ENCODE measurements around the gene METTL15. TPM values are rescaled to one million over a fixed set of nuclear protein-coding genes. Genes with fewer than 3 reads are reported as not detected.

METTL15 gene
- total and polyA plus RNA-seq, 2 experiments from 2014 or later: 9.0 to 19.8 TPM

DNA sequence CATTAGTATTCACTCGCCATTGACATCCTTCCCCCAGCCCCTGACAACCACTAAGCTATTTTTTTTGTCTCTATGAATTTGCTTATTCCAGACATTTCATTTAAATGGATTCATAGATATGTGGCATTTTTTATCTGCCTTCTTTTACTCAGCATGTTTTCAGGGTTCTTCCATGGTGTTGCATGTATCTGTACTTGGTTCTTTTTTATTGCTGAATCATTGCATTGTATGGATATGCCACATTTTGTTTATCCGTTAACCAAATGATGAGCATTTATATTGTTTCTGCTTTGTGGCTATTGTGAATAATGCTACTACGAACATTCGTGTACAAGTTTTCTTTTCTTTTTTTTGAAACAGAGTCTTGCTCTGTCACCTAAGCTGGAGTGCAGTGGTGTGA lies 5.9 kb downstream of the METTL15 start:
- H3K79me2 ChIP-seq (replicated peaks; ENCODE audit: insufficient read depth): peaks cover 31% of the 10 kb centered on the region

More for the DNA sequence above, 5.9 kb downstream of the METTL15 start:
- Histone ChIP-seq H3F3A (replicated peaks; ENCODE audit: low read depth) (no peaks in the 10 kb centered on the region), H2AFZ (no peak overlapping the region), H3K4me3 (no peak overlapping the region), H3K27me3 (ENCODE audit: insufficient read depth) (no peaks in the 10 kb centered on the region), H3K27ac (ENCODE audit: low read depth) (no peak overlapping the region), H4K20me1 (replicated peaks; ENCODE audit: insufficient read depth) (no peaks in the 10 kb centered on the region), H3K9me2 (ENCODE audit: insufficient read depth) (no peaks in the 10 kb centered on the region), H3K36me3 (ENCODE audit: insufficient read depth) (no peaks in the 10 kb centered on the region), H3K4me1 (ENCODE audit: insufficient read depth) (no peaks in the 10 kb centered on the region), H3K4me2 (no peak overlapping the region)
- Mint-ChIP-seq H3K36me3 (ENCODE audit: low read depth) (peaks cover 3% of the 10 kb centered on the region; the same call in 1 of the 3 replicates), H3K4me3 (no peak overlapping the region), H3K27me3 (ENCODE audit: insufficient read depth, low read depth, poor library complexity) (peaks cover 7% of the 10 kb centered on the region), H3K27ac (peak overlapping the region; percentile 75; the same call in 1 of the 2 replicates), H3K9me3 (no peaks in the 10 kb centered on the region), H3K4me1 (peaks cover 14% of the 10 kb centered on the region)
- DNase-seq (ENCODE audit: low spot score): no peak
- TF ChIP-seq, protein P1, sequence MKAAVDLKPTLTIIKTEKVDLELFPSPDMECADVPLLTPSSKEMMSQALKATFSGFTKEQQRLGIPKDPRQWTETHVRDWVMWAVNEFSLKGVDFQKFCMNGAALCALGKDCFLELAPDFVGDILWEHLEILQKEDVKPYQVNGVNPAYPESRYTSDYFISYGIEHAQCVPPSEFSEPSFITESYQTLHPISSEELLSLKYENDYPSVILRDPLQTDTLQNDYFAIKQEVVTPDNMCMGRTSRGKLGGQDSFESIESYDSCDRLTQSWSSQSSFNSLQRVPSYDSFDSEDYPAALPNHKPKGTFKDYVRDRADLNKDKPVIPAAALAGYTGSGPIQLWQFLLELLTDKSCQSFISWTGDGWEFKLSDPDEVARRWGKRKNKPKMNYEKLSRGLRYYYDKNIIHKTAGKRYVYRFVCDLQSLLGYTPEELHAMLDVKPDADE (IDR thresholded peaks at IDR 0.05): no peak
- TF ChIP-seq NANOG (IDR thresholded peaks at IDR 0.05; ENCODE audit: borderline replicate concordance) (no peak), STAT1 (IDR thresholded peaks at IDR 0.05; ENCODE audit: unreplicated experiment) (no peak), ZNF114 (CRISPR knock-in tag; IDR thresholded peaks at IDR 0.05) (no peak), JUNB (IDR thresholded peaks at IDR 0.05; ENCODE audit: unreplicated experiment) (no peak), POLR2AphosphoS5 (IDR thresholded peaks at IDR 0.05; ENCODE audit: low read depth) (no peak), CREB1 (CRISPR knock-in tag; IDR thresholded peaks at IDR 0.05; ENCODE audit: low read depth) (no peak), ZNF331 (CRISPR knock-in tag; IDR thresholded peaks at IDR 0.05; ENCODE audit: low read depth) (no peak), EZH2 (IDR thresholded peaks at IDR 0.05; ENCODE audit: low read depth, unreplicated experiment) (no peak), EZH2phosphoT487 (IDR thresholded peaks at IDR 0.05; ENCODE audit: unreplicated experiment) (no peak)
- TF ChIP-seq, protein P2, sequence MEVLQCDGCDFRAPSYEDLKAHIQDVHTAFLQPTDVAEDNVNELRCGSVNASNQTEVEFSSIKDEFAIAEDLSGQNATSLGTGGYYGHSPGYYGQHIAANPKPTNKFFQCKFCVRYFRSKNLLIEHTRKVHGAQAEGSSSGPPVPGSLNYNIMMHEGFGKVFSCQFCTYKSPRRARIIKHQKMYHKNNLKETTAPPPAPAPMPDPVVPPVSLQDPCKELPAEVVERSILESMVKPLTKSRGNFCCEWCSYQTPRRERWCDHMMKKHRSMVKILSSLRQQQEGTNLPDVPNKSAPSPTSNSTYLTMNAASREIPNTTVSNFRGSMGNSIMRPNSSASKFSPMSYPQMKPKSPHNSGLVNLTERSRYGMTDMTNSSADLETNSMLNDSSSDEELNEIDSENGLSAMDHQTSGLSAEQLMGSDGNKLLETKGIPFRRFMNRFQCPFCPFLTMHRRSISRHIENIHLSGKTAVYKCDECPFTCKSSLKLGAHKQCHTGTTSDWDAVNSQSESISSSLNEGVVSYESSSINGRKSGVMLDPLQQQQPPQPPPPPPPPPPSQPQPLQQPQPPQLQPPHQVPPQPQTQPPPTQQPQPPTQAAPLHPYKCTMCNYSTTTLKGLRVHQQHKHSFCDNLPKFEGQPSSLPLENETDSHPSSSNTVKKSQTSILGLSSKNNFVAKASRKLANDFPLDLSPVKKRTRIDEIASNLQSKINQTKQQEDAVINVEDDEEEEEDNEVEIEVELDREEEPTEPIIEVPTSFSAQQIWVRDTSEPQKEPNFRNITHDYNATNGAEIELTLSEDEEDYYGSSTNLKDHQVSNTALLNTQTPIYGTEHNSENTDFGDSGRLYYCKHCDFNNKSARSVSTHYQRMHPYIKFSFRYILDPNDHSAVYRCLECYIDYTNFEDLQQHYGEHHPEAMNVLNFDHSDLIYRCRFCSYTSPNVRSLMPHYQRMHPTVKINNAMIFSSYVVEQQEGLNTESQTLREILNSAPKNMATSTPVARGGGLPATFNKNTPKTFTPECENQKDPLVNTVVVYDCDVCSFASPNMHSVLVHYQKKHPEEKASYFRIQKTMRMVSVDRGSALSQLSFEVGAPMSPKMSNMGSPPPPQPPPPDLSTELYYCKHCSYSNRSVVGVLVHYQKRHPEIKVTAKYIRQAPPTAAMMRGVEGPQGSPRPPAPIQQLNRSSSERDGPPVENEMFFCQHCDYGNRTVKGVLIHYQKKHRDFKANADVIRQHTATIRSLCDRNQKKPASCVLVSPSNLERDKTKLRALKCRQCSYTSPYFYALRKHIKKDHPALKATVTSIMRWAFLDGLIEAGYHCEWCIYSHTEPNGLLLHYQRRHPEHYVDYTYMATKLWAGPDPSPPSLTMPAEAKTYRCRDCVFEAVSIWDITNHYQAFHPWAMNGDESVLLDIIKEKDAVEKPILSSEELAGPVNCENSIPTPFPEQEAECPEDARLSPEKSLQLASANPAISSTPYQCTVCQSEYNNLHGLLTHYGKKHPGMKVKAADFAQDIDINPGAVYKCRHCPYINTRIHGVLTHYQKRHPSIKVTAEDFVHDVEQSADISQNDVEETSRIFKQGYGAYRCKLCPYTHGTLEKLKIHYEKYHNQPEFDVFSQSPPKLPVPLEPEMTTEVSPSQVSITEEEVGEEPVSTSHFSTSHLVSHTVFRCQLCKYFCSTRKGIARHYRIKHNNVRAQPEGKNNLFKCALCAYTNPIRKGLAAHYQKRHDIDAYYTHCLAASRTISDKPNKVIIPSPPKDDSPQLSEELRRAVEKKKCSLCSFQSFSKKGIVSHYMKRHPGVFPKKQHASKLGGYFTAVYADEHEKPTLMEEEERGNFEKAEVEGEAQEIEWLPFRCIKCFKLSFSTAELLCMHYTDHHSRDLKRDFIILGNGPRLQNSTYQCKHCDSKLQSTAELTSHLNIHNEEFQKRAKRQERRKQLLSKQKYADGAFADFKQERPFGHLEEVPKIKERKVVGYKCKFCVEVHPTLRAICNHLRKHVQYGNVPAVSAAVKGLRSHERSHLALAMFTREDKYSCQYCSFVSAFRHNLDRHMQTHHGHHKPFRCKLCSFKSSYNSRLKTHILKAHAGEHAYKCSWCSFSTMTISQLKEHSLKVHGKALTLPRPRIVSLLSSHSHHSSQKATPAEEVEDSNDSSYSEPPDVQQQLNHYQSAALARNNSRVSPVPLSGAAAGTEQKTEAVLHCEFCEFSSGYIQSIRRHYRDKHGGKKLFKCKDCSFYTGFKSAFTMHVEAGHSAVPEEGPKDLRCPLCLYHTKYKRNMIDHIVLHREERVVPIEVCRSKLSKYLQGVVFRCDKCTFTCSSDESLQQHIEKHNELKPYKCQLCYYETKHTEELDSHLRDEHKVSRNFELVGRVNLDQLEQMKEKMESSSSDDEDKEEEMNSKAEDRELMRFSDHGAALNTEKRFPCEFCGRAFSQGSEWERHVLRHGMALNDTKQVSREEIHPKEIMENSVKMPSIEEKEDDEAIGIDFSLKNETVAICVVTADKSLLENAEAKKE (CRISPR knock-in tag; IDR thresholded peaks at IDR 0.05): no peak
- TF ChIP-seq, protein P3, sequence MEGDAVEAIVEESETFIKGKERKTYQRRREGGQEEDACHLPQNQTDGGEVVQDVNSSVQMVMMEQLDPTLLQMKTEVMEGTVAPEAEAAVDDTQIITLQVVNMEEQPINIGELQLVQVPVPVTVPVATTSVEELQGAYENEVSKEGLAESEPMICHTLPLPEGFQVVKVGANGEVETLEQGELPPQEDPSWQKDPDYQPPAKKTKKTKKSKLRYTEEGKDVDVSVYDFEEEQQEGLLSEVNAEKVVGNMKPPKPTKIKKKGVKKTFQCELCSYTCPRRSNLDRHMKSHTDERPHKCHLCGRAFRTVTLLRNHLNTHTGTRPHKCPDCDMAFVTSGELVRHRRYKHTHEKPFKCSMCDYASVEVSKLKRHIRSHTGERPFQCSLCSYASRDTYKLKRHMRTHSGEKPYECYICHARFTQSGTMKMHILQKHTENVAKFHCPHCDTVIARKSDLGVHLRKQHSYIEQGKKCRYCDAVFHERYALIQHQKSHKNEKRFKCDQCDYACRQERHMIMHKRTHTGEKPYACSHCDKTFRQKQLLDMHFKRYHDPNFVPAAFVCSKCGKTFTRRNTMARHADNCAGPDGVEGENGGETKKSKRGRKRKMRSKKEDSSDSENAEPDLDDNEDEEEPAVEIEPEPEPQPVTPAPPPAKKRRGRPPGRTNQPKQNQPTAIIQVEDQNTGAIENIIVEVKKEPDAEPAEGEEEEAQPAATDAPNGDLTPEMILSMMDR (conservative IDR thresholded peaks at IDR 0.05; ENCODE audit: low read depth in 2 of 2): no peak
- TF ChIP-seq, protein P4, sequence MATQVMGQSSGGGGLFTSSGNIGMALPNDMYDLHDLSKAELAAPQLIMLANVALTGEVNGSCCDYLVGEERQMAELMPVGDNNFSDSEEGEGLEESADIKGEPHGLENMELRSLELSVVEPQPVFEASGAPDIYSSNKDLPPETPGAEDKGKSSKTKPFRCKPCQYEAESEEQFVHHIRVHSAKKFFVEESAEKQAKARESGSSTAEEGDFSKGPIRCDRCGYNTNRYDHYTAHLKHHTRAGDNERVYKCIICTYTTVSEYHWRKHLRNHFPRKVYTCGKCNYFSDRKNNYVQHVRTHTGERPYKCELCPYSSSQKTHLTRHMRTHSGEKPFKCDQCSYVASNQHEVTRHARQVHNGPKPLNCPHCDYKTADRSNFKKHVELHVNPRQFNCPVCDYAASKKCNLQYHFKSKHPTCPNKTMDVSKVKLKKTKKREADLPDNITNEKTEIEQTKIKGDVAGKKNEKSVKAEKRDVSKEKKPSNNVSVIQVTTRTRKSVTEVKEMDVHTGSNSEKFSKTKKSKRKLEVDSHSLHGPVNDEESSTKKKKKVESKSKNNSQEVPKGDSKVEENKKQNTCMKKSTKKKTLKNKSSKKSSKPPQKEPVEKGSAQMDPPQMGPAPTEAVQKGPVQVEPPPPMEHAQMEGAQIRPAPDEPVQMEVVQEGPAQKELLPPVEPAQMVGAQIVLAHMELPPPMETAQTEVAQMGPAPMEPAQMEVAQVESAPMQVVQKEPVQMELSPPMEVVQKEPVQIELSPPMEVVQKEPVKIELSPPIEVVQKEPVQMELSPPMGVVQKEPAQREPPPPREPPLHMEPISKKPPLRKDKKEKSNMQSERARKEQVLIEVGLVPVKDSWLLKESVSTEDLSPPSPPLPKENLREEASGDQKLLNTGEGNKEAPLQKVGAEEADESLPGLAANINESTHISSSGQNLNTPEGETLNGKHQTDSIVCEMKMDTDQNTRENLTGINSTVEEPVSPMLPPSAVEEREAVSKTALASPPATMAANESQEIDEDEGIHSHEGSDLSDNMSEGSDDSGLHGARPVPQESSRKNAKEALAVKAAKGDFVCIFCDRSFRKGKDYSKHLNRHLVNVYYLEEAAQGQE (IDR thresholded peaks at IDR 0.05; ENCODE audit: unreplicated experiment): no peak
- no peak for ATAC-seq

Data from GM23338 (cell line).